Thyroid gland (tissue), 4 donors: Measurements from ENCODE around the gene USP3.

ENCODE experiments used
- POLR2A ChIP-seq, 2 donors: fragments of 450-650 bp; IDR thresholded peaks; one replicate each; pipeline ENCODE4 v1.6.1; 2017; ENCODE audit warnings: antibody characterized with exemption in 2 of 2, mild to moderate bottlenecking in 2 of 2, moderate library complexity in 1 of 2
- TF ChIP-seq, protein P1 (sequence below), 6 experiments: fragments of 200-600 bp in 3 of 6; fragments of 450-650 bp in 3 of 6; sonication (generic) in 3 of 6; IDR thresholded peaks; one replicate each; pipeline ENCODE4 v1.5.1; 2016 to 2019; ENCODE audit warnings: antibody characterized with exemption in 6 of 6, mild to moderate bottlenecking in 2 of 6, inconsistent platforms in 1 of 6, moderate library complexity in 1 of 6

DNA sequence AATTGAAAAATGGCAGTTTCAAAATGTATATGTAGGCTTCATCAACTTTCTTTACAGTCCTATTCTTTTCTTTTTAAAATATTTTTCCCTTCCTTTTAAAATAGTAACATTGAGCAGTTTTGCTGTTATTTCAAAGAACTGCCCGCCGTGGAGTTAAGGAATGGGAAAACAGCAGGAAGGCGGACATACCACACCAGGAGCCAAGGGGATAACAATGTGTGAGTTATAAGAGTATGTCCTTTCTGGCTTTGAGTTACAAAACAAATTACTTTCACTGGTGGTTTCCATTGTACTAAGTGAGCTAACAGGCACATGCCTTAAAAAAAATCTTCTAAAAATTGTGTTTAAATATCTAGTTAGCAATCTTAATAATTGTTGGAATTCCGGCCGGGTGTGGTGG is 55.4 kb downstream of the USP3 start:
- TF ChIP-seq, protein P1, sequence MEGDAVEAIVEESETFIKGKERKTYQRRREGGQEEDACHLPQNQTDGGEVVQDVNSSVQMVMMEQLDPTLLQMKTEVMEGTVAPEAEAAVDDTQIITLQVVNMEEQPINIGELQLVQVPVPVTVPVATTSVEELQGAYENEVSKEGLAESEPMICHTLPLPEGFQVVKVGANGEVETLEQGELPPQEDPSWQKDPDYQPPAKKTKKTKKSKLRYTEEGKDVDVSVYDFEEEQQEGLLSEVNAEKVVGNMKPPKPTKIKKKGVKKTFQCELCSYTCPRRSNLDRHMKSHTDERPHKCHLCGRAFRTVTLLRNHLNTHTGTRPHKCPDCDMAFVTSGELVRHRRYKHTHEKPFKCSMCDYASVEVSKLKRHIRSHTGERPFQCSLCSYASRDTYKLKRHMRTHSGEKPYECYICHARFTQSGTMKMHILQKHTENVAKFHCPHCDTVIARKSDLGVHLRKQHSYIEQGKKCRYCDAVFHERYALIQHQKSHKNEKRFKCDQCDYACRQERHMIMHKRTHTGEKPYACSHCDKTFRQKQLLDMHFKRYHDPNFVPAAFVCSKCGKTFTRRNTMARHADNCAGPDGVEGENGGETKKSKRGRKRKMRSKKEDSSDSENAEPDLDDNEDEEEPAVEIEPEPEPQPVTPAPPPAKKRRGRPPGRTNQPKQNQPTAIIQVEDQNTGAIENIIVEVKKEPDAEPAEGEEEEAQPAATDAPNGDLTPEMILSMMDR (IDR thresholded peaks at IDR 0.05) = no peak
- TF ChIP-seq POLR2A (IDR thresholded peaks at IDR 0.05) = no peak
